GM20431 (cell line): ENCODE measurements around the gene TNIK.
"Not testable (repeated sequence)": the region's sequence is repeated elsewhere in the genome, so short reads cannot be mapped to it uniquely, and the experiment has no call there.

Experiments used
- in situ Hi-C: fragments of 300-500 bp; cut with MseI, MboI; formaldehyde crosslinking; loops from one replicate; pipeline ENCODE4 v1.15.0; 2020; ENCODE audit warnings: low sequenced_read_pairs; ENCODE audit not compliant: unreplicated experiment

Gene TNIK

GRCh38 chr3:171138027-171138426 lies 322.2 kb downstream of the TNIK start:
- in situ Hi-C loops: no loop called here

- in situ Hi-C loops: no loop called here
These were observed 324.7 kb downstream of the TNIK start for GRCh38 chr3:171135549-171135948.

GRCh38 chr3:171133796-171134569 lies 326.2 kb downstream of the TNIK start:
- in situ Hi-C loops: no loop called here

- in situ Hi-C loops: no loop called here
These were observed 326.9 kb downstream of the TNIK start for GRCh38 chr3:171133337-171133736.

- in situ Hi-C loops: no loop called here
These were observed 327.3 kb downstream of the TNIK start for GRCh38 chr3:171132873-171133272.

GRCh38 chr3:171129827-171130226 lies 330.4 kb downstream of the TNIK start:
- in situ Hi-C loops: no loop called here

GRCh38 chr3:171127611-171128010 lies 332.6 kb downstream of the TNIK start:
- in situ Hi-C loops: no loop called here

- in situ Hi-C loops: no loop called here
These were observed 333.6 kb downstream of the TNIK start for GRCh38 chr3:171126478-171127209.

- in situ Hi-C loops: no loop called here
These were observed 335.2 kb downstream of the TNIK start for GRCh38 chr3:171125010-171125409.

GRCh38 chr3:171123915-171124314 lies 336.3 kb downstream of the TNIK start:
- in situ Hi-C loops: no loop called here

- in situ Hi-C loops: no loop called here
These were observed 337.3 kb downstream of the TNIK start for GRCh38 chr3:171122861-171123260.

- in situ Hi-C loops: no loop called here
These were observed 338.0 kb downstream of the TNIK start for GRCh38 chr3:171122240-171122639.

GRCh38 chr3:171121801-171122200 lies 338.4 kb downstream of the TNIK start:
- in situ Hi-C loops: no loop called here

- in situ Hi-C loops: not testable (repeated sequence)
These were observed 340.8 kb downstream of the TNIK start for GRCh38 chr3:171119402-171119801.

- in situ Hi-C loops: not testable (repeated sequence)
These were observed 341.2 kb downstream of the TNIK start for GRCh38 chr3:171118993-171119392.

- in situ Hi-C loops: no loop called here
These were observed 343.3 kb downstream of the TNIK start for GRCh38 chr3:171116824-171117395.

GRCh38 chr3:171116365-171116764 lies 343.8 kb downstream of the TNIK start:
- in situ Hi-C loops: no loop called here

- in situ Hi-C loops: no loop called here
These were observed 344.5 kb downstream of the TNIK start for GRCh38 chr3:171115667-171116066.

- in situ Hi-C loops: no loop called here
These were observed 346.5 kb downstream of the TNIK start for GRCh38 chr3:171113716-171114115.

- in situ Hi-C loops: no loop called here
These were observed 349.5 kb downstream of the TNIK start for GRCh38 chr3:171110715-171111114.

- in situ Hi-C loops: no loop called here
These were observed 352.1 kb downstream of the TNIK start for GRCh38 chr3:171108066-171108465.
